Neutrophil (primary cell): ENCODE data around the gene SSTR1.

Experiments used
- H3K27ac ChIP-seq: fragments of 200-600 bp; sonication (generic); 2 replicates; pipeline ENCODE4 v1.5.1; 2016; ENCODE audit warnings: mild to moderate bottlenecking, moderate library complexity
- H3K27me3 ChIP-seq: fragments of 200-600 bp; sonication (generic); 2 replicates; pipeline ENCODE4 v1.6.0; 2016; ENCODE audit warnings: mild to moderate bottlenecking
- H3K36me3 ChIP-seq: fragments of 200-600 bp; sonication (generic); 2 replicates; pipeline ENCODE4 v1.5.1; 2017
- H3K4me1 ChIP-seq, 2 experiments: fragments of 200-600 bp in 1 of 2; sonication (generic) in 1 of 2; 1 replicate in 1 of 2; 2 replicates in 1 of 2; pipeline versions ENCODE4 v1.5.1 to v1.6.1; 2013 to 2016; ENCODE audit warnings: low read depth in 1 of 2, low read length in 1 of 2, mild to moderate bottlenecking in 1 of 2, moderate library complexity in 1 of 2; ENCODE audit not compliant: control insufficient read depth in 1 of 2, insufficient read depth in 1 of 2
- H3K4me3 ChIP-seq, 2 experiments: fragments of 200-600 bp in 1 of 2; sonication (generic) in 1 of 2; 1 replicate in 1 of 2; 2 replicates in 1 of 2; pipeline ENCODE4 v1.5.1; 2013 to 2016; ENCODE audit warnings: low read depth in 1 of 2, low read length in 1 of 2, mild to moderate bottlenecking in 1 of 2, moderate library complexity in 1 of 2
- H3K9me3 ChIP-seq: fragments of 200-600 bp; sonication (generic); 2 replicates; pipeline ENCODE4 v1.5.1; 2016
- TF ChIP-seq, protein P1 (sequence below): fragments of 200-600 bp; sonication (generic); IDR thresholded peaks from 2 replicates; pipeline ENCODE4 v1.5.1; 2016; ENCODE audit warnings: antibody characterized with exemption

SSTR1 gene

GRCh38 chr14:38233218-38233617 lies 25.5 kb downstream of the SSTR1 start:
- H3K4me1 ChIP-seq, result no peaks in the 10 kb centered on the region
- TF ChIP-seq, protein P1, sequence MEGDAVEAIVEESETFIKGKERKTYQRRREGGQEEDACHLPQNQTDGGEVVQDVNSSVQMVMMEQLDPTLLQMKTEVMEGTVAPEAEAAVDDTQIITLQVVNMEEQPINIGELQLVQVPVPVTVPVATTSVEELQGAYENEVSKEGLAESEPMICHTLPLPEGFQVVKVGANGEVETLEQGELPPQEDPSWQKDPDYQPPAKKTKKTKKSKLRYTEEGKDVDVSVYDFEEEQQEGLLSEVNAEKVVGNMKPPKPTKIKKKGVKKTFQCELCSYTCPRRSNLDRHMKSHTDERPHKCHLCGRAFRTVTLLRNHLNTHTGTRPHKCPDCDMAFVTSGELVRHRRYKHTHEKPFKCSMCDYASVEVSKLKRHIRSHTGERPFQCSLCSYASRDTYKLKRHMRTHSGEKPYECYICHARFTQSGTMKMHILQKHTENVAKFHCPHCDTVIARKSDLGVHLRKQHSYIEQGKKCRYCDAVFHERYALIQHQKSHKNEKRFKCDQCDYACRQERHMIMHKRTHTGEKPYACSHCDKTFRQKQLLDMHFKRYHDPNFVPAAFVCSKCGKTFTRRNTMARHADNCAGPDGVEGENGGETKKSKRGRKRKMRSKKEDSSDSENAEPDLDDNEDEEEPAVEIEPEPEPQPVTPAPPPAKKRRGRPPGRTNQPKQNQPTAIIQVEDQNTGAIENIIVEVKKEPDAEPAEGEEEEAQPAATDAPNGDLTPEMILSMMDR, result no peak
- H3K27me3 ChIP-seq, result no peaks in the 10 kb centered on the region
- H3K36me3 ChIP-seq, result no peaks in the 10 kb centered on the region
- H3K27ac ChIP-seq, result no peak overlapping the region
- no peaks in the 10 kb centered on the region for H3K9me3 ChIP-seq
- no peak overlapping the region for H3K4me3 ChIP-seq

GRCh38 chr14:38238332-38238731 lies 30.6 kb downstream of the SSTR1 start:
- H3K4me1 ChIP-seq, result no peaks in the 10 kb centered on the region
- H3K36me3 ChIP-seq, result no peaks in the 10 kb centered on the region
- H3K4me3 ChIP-seq, result no peak overlapping the region
- H3K27me3 ChIP-seq, result no peaks in the 10 kb centered on the region
- TF ChIP-seq, protein P1, result no peak
- no peaks in the 10 kb centered on the region for H3K9me3 ChIP-seq
- H3K27ac ChIP-seq, result no peak overlapping the region

DNA sequence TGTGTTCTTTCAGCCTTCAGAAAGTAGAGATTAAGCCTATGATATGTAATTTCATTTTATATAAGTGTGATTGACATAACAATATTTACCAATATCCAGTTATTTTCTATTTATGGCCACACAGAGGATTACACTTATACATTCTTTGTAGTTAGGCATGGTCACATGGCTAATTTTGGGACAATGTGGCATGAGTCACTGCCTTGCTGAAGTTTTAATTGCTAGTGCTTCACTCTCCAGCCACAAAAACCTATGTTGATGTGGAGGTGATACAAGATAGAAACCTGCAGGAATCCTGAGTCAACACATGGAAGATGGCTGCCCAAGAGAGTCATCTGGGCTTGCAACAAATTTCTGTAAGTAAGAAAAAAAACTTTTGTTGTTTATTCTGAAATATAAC lies 31.2 kb downstream of the SSTR1 start:
- H3K4me3 ChIP-seq, result no peak overlapping the region
- no peaks in the 10 kb centered on the region for H3K4me1 ChIP-seq
- no peaks in the 10 kb centered on the region for H3K27me3 ChIP-seq
- no peak overlapping the region for H3K27ac ChIP-seq
- no peaks in the 10 kb centered on the region for H3K36me3 ChIP-seq
- TF ChIP-seq, protein P1, result no peak
- H3K9me3 ChIP-seq, result no peaks in the 10 kb centered on the region

DNA sequence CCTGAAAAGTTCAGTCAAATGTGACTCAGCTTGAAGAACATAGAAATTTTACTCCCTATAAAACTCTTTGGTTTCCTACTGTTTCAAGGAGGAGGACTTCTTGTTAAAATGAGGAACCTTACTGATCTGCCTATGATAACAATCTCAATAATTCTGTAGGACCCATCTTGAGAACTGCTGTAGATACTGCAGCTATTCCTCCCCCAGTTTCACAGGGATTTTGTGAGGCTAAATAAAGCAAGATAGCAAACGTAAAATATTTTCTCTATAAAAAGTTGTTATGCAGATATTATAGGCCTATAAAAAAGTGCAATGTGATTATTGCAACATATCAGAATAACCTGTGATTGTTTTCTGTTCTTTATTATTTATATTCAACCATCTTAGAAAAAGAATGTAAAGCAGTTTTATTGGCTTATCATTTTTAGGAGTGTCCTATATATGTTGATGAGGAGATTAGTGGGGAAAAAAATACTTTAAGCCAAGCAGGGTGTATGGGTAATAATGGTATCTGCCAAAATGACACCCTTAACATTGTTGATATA lies 36.1 kb downstream of the SSTR1 start:
- no peak overlapping the region for H3K27ac ChIP-seq
- no peaks in the 10 kb centered on the region for H3K4me1 ChIP-seq
- TF ChIP-seq, protein P1, result no peak
- H3K9me3 ChIP-seq, result no peaks in the 10 kb centered on the region
- no peak overlapping the region for H3K4me3 ChIP-seq
- H3K36me3 ChIP-seq, result no peaks in the 10 kb centered on the region
- H3K27me3 ChIP-seq, result no peaks in the 10 kb centered on the region

DNA sequence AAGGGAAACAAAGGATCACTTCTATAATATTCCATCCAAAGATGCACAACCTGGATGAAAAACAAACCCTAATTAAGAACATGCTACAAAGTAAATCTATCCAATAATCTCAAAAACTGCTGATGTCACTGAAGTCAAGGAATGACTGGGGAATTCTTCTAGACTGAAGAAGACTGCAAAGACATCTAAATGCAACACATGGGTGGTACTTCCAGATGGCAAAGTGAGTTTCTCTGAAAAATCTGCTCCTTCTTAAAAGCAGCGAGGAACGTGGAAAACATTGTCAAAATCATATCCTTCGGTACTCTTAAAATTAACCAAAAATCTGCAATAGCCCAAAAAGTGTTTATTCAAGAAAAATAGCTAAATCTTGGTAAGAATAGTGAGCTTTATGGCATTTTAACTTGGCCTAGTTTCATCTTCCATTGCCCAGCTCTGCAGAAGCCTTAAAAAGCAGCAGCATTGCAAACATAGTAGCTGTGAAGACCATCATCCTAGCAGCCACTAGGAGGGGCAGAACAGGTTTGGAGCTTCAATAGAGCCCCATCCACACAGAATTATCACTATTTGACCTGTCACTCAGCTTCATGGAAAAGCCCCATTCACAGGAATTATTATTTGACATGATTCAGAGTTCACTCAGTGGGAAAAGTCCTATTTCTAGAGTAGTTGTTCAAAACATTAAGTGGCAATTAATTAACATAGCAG lies 40.8 kb downstream of the SSTR1 start:
- H3K9me3 ChIP-seq, result no peaks in the 10 kb centered on the region
- TF ChIP-seq, protein P1, result no peak
- no peak overlapping the region for H3K4me3 ChIP-seq
- H3K4me1 ChIP-seq, result no peaks in the 10 kb centered on the region
- H3K36me3 ChIP-seq, result no peaks in the 10 kb centered on the region
- H3K27ac ChIP-seq, result no peak overlapping the region
- peaks cover 26% of the 10 kb centered on the region for H3K27me3 ChIP-seq
